HG03457 (cell line): Measurements from ENCODE around the gene ZNF41.
"Not testable (repeated sequence)": the region's sequence is repeated elsewhere in the genome, so short reads cannot be mapped to it uniquely, and the experiment has no call there.

Experiments used
- ATAC-seq: cut with Tn5 transposase; IDR thresholded peaks from one replicate; pipeline ENCODE4 v1.9.1; 2021; ENCODE audit warnings: moderate number of reproducible peaks; ENCODE audit not compliant: unreplicated experiment

ZNF41 gene

GRCh38 chrX:47492133-47492532 is 9.1 kb upstream of the ZNF41 start:
- not testable (repeated sequence) for ATAC-seq

GRCh38 chrX:47489507-47490275 is 6.7 kb upstream of the ZNF41 start:
- ATAC-seq = no peak

GRCh38 chrX:47484885-47485284 is 1.9 kb upstream of the ZNF41 start:
- no peak for ATAC-seq

DNA sequence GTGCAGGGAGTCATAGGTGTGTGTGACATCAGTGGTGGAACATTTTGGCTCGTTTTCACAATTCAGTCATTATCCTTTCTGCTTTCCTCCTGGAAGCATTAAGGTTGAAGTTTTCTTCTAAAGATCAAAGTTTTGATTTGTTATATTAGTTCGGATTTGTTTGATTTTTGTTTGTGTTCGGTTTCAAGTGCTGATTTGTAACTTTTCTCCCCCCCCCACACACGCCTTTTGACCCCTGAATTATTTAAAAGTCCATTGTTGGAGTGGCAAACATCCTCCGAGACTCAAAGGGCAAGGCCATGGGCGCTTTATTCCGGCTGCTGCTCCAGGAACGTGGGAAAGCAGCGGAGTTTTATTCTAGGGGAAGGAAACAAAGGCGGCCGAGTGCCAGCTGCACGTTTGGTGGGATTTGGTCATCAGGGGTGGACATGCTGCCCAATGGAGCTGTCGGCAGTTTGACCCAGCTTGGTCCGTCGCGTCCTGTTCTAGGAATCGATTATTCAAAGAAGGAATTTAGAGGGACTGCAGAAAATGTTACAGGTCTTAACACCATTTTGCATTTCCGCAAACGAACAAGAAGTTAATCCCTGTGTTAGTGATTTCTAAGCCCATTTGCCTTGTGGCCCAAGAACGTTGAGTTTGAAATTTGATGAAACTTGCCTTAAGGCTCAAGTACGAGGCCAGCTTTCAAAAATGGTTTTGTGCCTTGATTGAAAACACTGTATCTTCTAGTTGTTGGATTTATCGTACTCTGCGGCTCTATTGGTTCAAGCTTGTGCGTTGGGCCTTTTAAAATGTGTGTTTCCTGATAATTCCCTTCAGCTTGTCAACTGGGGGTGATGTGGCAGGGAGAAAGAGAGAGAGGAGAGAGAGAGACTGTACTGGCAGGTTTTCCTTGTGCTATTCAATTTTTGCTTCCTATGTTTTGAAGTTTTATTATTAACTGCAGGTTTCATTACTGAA is 565 bp upstream of the ZNF41 start:
- no peak for ATAC-seq

- peak; percentile 14 for ATAC-seq
Measured at GRCh38 chrX:47482065-47482511, 934 bp downstream of the ZNF41 start.

DNA sequence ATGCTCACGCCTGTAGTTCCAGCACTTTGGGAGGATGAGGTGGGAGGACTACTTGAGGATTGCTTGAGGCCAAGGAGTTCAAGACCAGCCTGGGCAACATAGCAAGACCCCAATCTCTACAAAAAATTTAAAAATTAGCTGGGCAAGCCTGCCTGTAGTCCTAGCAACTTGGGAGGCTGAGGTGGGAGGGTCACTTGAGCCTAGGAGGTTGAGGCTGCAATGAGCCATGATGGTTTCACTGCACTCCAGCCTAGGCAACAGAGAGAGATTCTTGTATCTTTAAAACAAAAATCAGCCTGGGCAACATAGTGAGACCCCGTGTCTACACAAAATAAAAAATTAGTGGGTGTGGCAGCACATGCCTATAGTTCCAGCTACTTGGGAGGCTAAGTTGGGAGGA is 1.9 kb downstream of the ZNF41 start:
- ATAC-seq = no peak

DNA sequence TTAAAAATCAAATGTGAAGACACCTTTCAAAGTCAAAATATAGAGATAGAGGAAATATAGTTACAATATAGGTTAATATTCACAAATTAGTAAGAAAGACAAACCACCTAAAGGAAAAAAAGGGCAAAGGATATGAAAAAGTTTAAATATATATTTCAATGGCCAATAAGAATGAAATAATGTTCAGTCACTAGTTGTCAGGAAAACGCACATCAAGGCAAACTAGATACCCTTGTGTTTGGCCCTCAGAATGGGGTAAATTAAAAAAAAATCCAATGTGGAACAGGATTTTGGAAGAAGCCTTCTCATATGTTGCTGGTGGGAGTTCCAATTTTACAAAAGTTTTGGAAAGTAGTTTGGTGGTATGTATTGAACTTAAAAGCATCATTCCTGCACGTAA is 2.4 kb downstream of the ZNF41 start:
- no peak for ATAC-seq

DNA sequence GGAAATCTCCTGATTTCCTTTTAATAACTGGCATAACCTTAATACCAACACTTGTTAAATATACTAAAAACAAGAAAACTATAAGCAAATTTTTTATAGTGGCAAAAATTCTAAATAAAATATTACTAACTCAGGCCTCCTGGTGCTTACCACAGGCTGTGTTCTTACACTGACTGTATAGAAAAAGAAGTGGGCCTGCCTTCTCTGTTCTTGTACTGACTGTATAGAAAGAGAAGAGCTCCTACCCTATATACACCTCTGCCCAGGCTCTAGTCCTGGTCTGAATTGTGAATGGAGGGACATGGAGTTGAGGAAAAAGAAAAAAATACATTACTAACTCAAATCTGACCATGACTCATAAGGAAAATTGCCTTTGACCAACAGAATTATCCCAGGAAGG is 7.5 kb downstream of the ZNF41 start:
- no peak for ATAC-seq

DNA sequence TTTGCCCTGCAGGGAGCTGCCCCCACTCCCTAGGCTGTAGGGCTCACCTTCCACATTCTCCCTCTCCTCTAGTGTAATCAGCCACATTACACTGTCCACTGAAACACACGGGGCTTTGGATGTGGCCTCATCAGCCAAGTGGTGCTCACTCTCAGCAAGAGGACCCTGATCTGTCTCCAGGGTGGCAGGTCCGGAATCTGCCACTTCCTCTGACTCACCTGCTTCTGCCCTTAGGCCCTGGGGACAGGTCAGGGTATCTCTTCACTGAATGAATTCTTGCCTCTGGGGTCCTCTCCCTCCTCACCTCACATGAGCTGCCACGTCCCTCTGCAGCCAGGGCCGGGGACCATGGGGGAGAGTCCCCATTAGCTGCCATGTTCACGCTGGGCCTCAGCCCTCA is 15.9 kb downstream of the ZNF41 start:
- ATAC-seq = no peak

GRCh38 chrX:47460561-47460960 is 22.5 kb downstream of the ZNF41 start:
- ATAC-seq = no peak

DNA sequence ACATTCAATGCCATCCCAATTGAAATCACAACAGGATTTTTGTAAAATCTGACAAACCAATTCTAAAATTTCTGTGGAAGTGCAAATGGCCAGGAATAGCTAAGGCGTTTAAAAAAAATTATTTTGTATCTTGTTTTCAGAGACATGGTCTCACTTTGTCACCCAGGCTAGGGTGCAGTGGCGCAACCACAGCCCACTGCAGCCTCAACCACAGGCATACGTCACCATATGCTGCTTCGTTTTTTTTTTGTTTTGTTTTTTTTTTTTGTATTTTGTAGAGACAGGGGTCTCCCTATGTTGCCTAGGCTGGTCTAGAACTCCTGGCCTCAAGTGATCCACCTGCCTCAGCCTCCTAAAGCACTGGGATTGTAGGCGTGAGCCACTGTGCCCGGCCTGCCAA is 24.5 kb downstream of the ZNF41 start:
- ATAC-seq = no peak

- no peak for ATAC-seq
Measured at GRCh38 chrX:47456080-47456479, 26.9 kb downstream of the ZNF41 start.

DNA sequence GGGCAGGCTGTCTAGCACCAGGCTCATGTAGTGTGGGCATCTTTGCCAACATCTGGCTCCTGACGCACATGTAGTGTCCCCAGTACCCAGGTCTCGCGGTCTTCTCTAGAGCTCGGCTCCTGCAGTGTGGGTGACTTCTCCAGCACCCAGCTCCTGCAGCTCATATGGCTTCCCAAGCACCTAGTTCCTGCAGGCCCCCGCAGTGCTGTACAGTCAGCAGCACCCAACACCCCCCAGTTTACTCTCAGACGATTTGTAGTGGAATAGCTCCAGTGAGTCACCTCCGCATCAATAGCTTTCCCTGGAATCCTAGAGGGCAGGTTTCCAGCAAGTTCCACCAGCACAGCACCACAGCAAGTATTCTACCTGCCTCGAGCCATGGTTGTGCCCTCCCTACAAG is 30.9 kb downstream of the ZNF41 start:
- ATAC-seq = no peak

DNA sequence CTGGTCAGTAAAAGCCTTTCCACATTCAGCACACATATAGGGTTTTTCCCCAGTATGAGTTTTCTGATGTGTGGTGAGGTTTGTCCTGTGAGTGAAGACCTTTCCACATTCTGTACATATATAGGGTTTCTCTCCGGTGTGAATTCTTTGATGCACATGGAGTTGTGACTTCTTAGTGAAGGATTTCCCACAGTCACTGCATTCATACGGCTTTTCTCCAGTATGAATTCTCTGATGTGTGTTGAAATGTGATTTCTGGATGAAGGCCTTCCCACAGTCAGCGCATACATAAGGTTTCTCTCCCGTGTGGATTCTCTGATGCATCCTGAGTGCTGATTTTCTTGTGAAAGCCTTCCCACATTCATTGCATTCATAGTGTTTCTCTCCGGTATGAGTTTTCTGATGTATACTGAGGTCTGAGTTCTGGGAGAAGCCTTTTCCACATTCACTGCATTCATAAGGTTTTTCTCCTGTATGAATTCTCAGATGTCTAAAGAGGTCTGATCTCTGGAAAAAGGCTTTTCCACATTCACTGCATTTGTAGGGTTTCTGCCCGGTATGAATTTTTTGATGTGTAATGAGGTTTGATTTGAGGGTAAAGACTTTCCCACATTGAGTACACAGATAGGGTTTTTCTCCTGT is 34.7 kb downstream of the ZNF41 start:
- no peak for ATAC-seq

- ATAC-seq = no peak
Measured at GRCh38 chrX:47447607-47448006, 35.4 kb downstream of the ZNF41 start.

GRCh38 chrX:47446971-47447370 is 36.1 kb downstream of the ZNF41 start:
- no peak for ATAC-seq

DNA sequence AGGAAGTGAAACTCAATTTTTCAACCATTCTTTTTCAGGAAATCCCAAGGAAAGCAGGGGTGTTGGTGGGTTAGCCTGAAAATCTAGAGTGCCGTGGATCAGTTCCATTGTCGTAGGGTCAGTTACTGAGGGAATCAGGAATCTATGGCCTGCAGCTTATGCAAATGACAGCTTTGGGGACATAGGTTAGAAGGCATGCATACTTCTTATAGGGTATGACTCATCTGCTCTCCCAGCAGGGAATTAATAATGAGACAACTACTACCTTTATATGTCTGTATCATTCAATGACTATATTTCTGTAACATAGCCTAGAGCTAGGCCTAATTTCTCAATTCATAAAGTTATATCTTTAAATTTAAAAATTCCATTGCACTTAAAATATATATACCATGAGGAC is 36.6 kb downstream of the ZNF41 start:
- ATAC-seq = no peak

- ATAC-seq = no peak
Measured at GRCh38 chrX:47430925-47431324, 52.1 kb downstream of the ZNF41 start.

GRCh38 chrX:47422444-47422843 is 60.6 kb downstream of the ZNF41 start:
- ATAC-seq = no peak

- ATAC-seq = no peak
Measured at GRCh38 chrX:47420962-47421361, 62.1 kb downstream of the ZNF41 start.

- ATAC-seq = no peak
Measured at GRCh38 chrX:47420265-47420664, 62.8 kb downstream of the ZNF41 start.
